Fibroblast of skin of back (primary cell): ENCODE results near the gene LFNG.
"Not testable (repeated sequence)": the region's sequence is repeated elsewhere in the genome, so short reads cannot be mapped to it uniquely, and the experiment has no call there.

ENCODE experiments used
- DNase-seq: peaks from one replicate; pipeline ENCODE4 v3.0.0-alpha.2; 2013

Gene LFNG

DNA sequence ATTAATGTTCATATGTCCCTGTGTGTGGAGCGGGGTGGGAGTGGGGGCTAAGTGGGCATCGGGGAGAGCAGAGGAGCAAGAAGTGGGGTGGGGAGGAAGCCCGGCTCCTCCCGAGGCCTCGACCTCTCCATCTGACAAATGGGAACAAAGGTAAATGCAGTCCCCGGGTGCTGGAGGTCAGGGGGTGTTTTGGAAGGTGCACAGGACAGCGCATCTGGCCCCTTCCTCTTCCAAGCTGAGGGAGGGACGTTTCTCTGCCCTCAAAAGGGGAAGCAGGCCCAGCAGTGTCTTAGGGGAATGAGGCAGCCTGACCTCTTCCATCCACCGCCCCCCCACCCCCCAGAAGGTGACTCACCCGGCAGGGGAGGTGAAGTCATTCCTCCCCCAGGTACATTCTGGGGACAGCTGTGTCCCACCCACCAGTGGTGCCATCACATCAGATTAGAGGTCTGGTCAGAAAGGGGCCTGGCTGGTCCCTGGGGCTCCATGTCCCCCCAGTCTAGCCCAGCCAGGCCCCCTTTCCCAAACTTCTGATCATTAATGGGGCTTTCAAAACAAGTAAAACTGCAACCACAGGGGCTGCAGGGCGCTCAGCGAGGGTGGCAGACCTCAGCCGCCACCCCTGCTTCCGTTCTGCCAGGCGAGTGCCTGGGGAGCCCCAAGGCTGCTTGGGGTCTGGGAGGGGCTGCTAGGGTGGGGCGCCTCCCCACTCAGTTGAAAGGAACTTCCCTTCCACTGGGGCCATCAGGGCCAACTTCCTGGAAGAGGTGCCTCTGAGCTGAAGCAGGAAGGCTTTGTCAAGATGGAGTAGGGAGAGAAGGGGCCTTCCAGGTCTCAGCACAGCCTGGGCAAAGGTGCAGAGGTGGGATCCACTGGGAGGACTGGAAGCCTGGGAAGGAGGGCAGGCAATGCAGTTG, 10.8 kb downstream of the LFNG start:
- peak; percentile 39 for DNase-seq

GRCh38 chr7:2530994-2531795, 11.6 kb downstream of the LFNG start:
- DNase-seq: not testable (repeated sequence)

- DNase-seq: not testable (repeated sequence)
Measured at GRCh38 chr7:2531796-2532110, 12.2 kb downstream of the LFNG start.

DNA sequence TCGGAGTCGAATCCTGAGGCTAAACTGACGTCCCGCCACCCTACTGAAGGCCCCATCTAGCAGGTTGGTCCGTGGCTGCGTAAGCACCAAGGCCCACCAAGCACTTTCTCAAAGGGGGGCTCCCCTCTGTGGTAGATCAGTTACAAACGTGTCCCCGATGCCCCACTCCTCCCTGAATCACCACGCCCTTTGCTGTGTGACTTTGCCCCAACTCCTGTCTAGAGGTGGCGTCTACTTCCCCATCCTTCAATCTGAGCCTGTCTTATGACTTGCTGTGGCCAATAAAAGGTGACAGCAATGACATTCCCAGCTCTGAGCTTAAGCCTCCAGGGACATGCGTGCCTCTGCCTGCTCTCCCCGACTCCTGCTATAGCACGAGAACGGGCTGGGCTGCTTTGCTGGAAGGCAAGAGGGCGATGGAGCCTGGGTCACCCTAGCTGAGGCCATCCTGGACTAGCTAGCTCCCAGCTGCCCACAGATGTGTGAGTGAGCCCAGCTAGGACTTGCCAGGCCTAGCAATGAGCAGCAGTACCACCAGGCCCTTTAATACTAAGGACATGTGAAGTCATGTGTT, 12.7 kb downstream of the LFNG start:
- not testable (repeated sequence) for DNase-seq

- DNase-seq: not testable (repeated sequence)
Measured at GRCh38 chr7:2532816-2533215, 13.2 kb downstream of the LFNG start.

GRCh38 chr7:2533566-2533965, 14.0 kb downstream of the LFNG start:
- DNase-seq: not testable (repeated sequence)

- DNase-seq: not testable (repeated sequence)
Measured at GRCh38 chr7:2534214-2534613, 14.6 kb downstream of the LFNG start.

GRCh38 chr7:2535872-2536627, 16.5 kb downstream of the LFNG start:
- DNase-seq: not testable (repeated sequence)

DNA sequence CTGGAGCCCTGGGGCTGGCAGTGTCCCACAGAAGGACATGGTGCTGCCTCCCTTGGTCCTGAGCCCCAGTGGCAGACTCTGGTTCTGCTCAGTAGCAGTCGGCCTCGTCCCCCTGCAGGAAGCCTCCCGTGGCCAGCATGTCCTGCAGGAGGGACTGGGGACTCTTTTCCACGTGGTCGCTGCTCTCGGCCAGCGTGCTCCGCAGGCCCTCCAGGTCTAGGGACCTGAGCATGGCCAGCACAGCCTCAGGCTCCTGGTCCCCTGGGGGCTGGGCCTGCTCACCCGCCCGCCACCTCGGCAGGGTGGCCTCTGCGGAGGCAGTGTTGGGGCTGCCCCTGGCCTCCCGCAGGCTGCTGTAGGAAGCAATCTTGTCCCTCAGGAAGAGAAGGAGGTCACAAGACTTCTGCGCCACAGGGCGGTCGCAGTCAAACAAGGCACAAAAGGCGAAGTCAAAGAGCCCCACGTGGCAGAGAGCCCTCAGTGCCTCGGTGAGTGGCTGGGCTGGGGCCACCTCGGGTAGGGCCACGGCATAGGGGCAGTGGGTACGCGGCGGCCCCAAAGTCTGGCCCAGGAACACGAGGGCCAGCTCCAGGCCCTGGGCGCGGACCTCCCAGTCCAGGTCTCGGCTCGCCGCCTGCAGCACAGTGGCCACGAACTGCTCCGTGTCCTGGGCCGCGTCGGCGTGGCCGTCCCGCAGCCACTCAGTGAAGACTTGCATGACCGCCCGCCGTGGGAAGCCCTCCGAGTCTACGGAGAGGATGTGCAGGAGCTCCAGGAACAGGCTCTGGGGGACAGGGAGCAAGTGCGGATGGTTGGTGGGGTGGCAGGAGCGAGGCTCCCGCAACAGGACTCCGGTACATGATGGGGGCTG, 18.6 kb downstream of the LFNG start:
- no peak for DNase-seq

GRCh38 chr7:2539031-2539911, 19.7 kb downstream of the LFNG start:
- DNase-seq: no peak

- no peak for DNase-seq
Measured at GRCh38 chr7:2540133-2540532, 20.6 kb downstream of the LFNG start.

GRCh38 chr7:2540641-2541051, 21.1 kb downstream of the LFNG start:
- DNase-seq: no peak

DNA sequence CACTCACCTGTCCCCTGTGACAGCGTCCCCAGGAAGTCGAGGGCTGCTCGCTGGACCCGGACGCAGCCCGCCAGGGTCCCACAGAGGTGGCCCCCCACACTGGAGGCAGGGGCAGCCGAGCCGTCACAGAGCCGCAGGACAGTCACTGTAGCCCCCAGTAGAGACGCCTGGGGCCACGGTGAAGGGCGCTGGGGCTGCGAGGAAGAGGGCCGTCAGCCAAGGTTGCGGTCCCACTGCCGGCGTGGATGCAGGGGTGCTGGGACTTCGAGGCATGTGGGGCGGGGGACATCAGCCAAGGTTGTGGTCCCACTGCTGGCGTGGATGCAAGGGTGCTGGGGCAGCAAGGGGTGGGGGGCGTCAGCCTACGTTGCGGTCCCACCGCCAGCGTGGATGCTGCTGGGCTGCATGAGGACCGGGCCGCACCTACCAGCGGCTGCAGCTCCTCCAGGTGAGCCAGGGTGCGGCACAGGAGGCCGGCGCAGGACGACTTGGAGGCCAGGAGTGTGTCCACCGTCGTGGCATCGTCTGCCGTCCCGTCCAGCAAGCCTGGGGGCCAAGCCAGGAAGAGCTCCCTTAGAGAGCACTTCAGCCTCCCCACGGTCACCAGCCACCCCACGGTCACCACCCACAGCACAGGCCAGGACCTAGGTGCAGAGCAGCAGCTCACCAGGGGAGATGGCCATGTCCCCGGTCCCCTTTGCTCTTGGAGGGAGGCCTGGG, 21.9 kb downstream of the LFNG start:
- no peak for DNase-seq

- DNase-seq: no peak
Measured at GRCh38 chr7:2542011-2542915, 22.7 kb downstream of the LFNG start.

DNA sequence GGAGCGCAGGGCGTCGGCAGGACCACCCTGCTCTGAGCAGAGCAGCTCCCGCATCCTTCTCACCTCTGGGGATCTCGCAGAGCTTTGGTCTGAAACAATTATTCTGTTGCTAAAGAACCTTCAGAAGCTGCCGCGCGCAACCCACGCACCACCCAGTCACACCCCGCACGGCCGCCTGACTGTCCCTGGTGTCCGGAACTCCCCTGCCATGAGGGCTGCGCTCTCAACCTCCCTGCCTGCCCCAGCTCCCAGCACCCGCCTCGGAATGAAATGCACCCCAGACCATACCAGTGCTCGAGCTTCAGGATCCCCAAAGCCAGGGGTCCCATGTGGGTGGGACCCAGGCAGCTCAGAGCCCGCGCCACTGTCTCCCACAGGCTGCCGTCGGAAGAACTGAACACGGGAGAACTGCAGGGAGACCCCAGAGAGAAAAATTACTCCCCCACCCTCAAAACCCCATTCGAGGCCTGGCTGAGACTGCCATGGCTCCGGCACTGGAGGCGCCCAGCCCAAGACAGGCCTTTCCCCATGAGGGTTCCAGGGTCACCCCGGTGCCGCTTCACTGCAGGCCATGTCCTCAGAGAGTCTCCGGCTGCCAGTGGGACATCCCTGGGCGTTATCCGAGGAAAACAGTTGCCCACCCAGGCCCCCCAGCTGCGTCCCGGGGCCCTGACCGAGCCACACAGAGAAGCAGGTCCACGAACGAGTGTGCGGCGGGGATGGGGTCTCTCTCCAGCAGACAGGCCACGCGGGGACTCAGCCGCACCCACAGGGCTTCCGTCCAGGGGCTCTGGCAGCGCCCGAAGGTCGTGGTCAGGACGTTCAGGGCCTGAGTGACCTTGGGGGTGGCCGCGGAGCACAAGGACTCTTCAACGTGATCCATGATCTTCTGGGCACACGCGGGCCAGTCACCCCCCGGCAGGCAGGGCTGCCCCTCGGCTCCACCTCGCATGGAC, 23.6 kb downstream of the LFNG start:
- DNase-seq: no peak

GRCh38 chr7:2544541-2545188, 25.1 kb downstream of the LFNG start:
- DNase-seq: no peak
